ENCODE results near the gene AIF1.

GRCh38 chr6:31574106-31575061, 40.6 kb upstream of the AIF1 start:
- no peak for TF ChIP-seq CTCF (IDR thresholded peaks at IDR 0.05; ENCODE audit: low read depth, low read length, poor library complexity, severe bottlenecking)
- no peak for TF ChIP-seq EZH2phosphoT487 (IDR thresholded peaks at IDR 0.05; ENCODE audit: borderline replicate concordance, low read length)

All from DOHH2 (cell line).